ENCODE measurements around the gene LUZP2.

Gene LUZP2

GRCh38 chr11:24808173-24808572, 311.3 kb downstream of the LUZP2 start:
- Histone ChIP-seq H3K9me3 (ENCODE audit: control insufficient read depth, insufficient read depth, low read length) (no peaks in the 10 kb centered on the region), H3K36me3 (ENCODE audit: control insufficient read depth, low read length) (no peaks in the 10 kb centered on the region), H3K9me2 (replicated peaks; ENCODE audit: control insufficient read depth, low read length) (no peaks in the 10 kb centered on the region), H3K4me1 (ENCODE audit: control insufficient read depth, low read length) (no peaks in the 10 kb centered on the region), H3K27me3 (ENCODE audit: control insufficient read depth, low read length) (no peaks in the 10 kb centered on the region), H4K20me1 (ENCODE audit: control insufficient read depth, insufficient read depth, low read depth, low read length) (no peaks in the 10 kb centered on the region), H3K4me2 (ENCODE audit: low read length) (no peak overlapping the region), H3K27ac (ENCODE audit: low read depth, low read length) (no peak overlapping the region), H3F3A (ENCODE audit: control insufficient read depth, insufficient read depth) (no peaks in the 10 kb centered on the region), H3K4me3 (ENCODE audit: low read length) (no peak overlapping the region), H3K79me2 (ENCODE audit: control insufficient read depth, low read length) (no peaks in the 10 kb centered on the region)
- no peak for TF ChIP-seq EZH2phosphoT487 (IDR thresholded peaks at IDR 0.05; ENCODE audit: borderline replicate concordance, low read length)
- no peak for TF ChIP-seq CTCF (IDR thresholded peaks at IDR 0.05; ENCODE audit: low read depth, low read length, poor library complexity, severe bottlenecking)

- no peaks in the 10 kb centered on the region for H3K9me3 ChIP-seq (ENCODE audit: control insufficient read depth, insufficient read depth, low read length)
- no peak for TF ChIP-seq CTCF (IDR thresholded peaks at IDR 0.05; ENCODE audit: low read depth, low read length, poor library complexity, severe bottlenecking)
- no peak for TF ChIP-seq EZH2phosphoT487 (IDR thresholded peaks at IDR 0.05; ENCODE audit: borderline replicate concordance, low read length)
- no peak overlapping the region for H3K27ac ChIP-seq (ENCODE audit: low read depth, low read length)
- no peaks in the 10 kb centered on the region for H4K20me1 ChIP-seq (ENCODE audit: control insufficient read depth, insufficient read depth, low read depth, low read length)
- H3K9me2 ChIP-seq (replicated peaks; ENCODE audit: control insufficient read depth, low read length): no peaks in the 10 kb centered on the region
- H3F3A ChIP-seq (ENCODE audit: control insufficient read depth, insufficient read depth): no peaks in the 10 kb centered on the region
- no peaks in the 10 kb centered on the region for H3K36me3 ChIP-seq (ENCODE audit: control insufficient read depth, low read length)
- no peak overlapping the region for H3K4me2 ChIP-seq (ENCODE audit: low read length)
- no peaks in the 10 kb centered on the region for H3K79me2 ChIP-seq (ENCODE audit: control insufficient read depth, low read length)
- no peaks in the 10 kb centered on the region for H3K27me3 ChIP-seq (ENCODE audit: control insufficient read depth, low read length)
- no peak overlapping the region for H3K4me3 ChIP-seq (ENCODE audit: low read length)
- H3K4me1 ChIP-seq (ENCODE audit: control insufficient read depth, low read length): no peaks in the 10 kb centered on the region
Measured at GRCh38 chr11:24819006-24819405, 322.2 kb downstream of the LUZP2 start.

- no peaks in the 10 kb centered on the region for H3K9me2 ChIP-seq (replicated peaks; ENCODE audit: control insufficient read depth, low read length)
- H3K27me3 ChIP-seq (ENCODE audit: control insufficient read depth, low read length): no peaks in the 10 kb centered on the region
- H3K4me1 ChIP-seq (ENCODE audit: control insufficient read depth, low read length): no peaks in the 10 kb centered on the region
- no peaks in the 10 kb centered on the region for H4K20me1 ChIP-seq (ENCODE audit: control insufficient read depth, insufficient read depth, low read depth, low read length)
- no peaks in the 10 kb centered on the region for H3K79me2 ChIP-seq (ENCODE audit: control insufficient read depth, low read length)
- no peaks in the 10 kb centered on the region for H3F3A ChIP-seq (ENCODE audit: control insufficient read depth, insufficient read depth)
- H3K9me3 ChIP-seq (ENCODE audit: control insufficient read depth, insufficient read depth, low read length): no peaks in the 10 kb centered on the region
- no peak overlapping the region for H3K4me2 ChIP-seq (ENCODE audit: low read length)
- no peak overlapping the region for H3K27ac ChIP-seq (ENCODE audit: low read depth, low read length)
- H3K36me3 ChIP-seq (ENCODE audit: control insufficient read depth, low read length): no peaks in the 10 kb centered on the region
- TF ChIP-seq EZH2phosphoT487 (IDR thresholded peaks at IDR 0.05; ENCODE audit: borderline replicate concordance, low read length): no peak
- no peak for TF ChIP-seq CTCF (IDR thresholded peaks at IDR 0.05; ENCODE audit: low read depth, low read length, poor library complexity, severe bottlenecking)
- H3K4me3 ChIP-seq (ENCODE audit: low read length): no peak overlapping the region
Measured at GRCh38 chr11:24819863-24820434, 323.1 kb downstream of the LUZP2 start.

Data from DOHH2 (cell line).